Stimulated activated CD4-positive, alpha-beta T cell treated with anti-CD3 and anti-CD28 coated beads, Interleukin-12 subunit alpha, Interleukin-12 subunit beta, amount 100 ng/mL, for 48 hours (primary cell): Measurements from ENCODE around the gene GUF1.
A peak's percentile ranks its signal among the peaks of the same experiment; 100 is the strongest.
"Not testable (repeated sequence)": the region's sequence is repeated elsewhere in the genome, so short reads cannot be mapped to it uniquely, and the experiment has no call there.

ENCODE experiments used
- DNase-seq, 3 donors: peaks; one replicate each; pipeline ENCODE4 v3.0.0-alpha.2; 2020; ENCODE audit warnings: low read depth in 2 of 3, low spot score in 1 of 3

Gene GUF1

GRCh38 chr4:44700427-44700826 is 22.2 kb downstream of the GUF1 start:
- DNase-seq: no peak

- DNase-seq: no peak
Measured at GRCh38 chr4:44701037-44701436, 22.8 kb downstream of the GUF1 start.

GRCh38 chr4:44704673-44705072 is 26.5 kb downstream of the GUF1 start:
- no peak for DNase-seq

- no peak for DNase-seq
Measured at GRCh38 chr4:44713125-44713524, 34.9 kb downstream of the GUF1 start.

- DNase-seq: no peak
Measured at GRCh38 chr4:44716597-44716996, 38.4 kb downstream of the GUF1 start.

- DNase-seq: no peak
Measured at GRCh38 chr4:44720371-44720770, 42.2 kb downstream of the GUF1 start.

GRCh38 chr4:44722001-44722400 is 43.8 kb downstream of the GUF1 start:
- DNase-seq: no peak

GRCh38 chr4:44725166-44725565 is 46.9 kb downstream of the GUF1 start:
- no peak for DNase-seq

GRCh38 chr4:44725726-44726037 is 47.5 kb downstream of the GUF1 start:
- peak in 1 of 3 donors; percentile 0 for DNase-seq

GRCh38 chr4:44726038-44726871 is 48.0 kb downstream of the GUF1 start, which contains the start of gene GNPDA2:
TSS of gene GNPDA2 (minus strand) at chr4:44726556. CDS start at chr4:44722207, 4,349 bp downstream.
- DNase-seq: peak; percentile 56 to 77 (median 70)

GRCh38 chr4:44727471-44727870 is 49.3 kb downstream of the GUF1 start:
- DNase-seq: no peak

GRCh38 chr4:44728694-44729093 is 50.5 kb downstream of the GUF1 start:
- DNase-seq: not testable (repeated sequence)

- DNase-seq: no peak
Measured at GRCh38 chr4:44736900-44737299, 58.7 kb downstream of the GUF1 start.

- no peak for DNase-seq
Measured at GRCh38 chr4:44738615-44739014, 60.4 kb downstream of the GUF1 start.

GRCh38 chr4:44740201-44740600 is 62.0 kb downstream of the GUF1 start:
- DNase-seq: no peak
